HG02610 (cell line): ENCODE data around the gene KRT1.

Experiments used
- ATAC-seq: cut with Tn5 transposase; IDR thresholded peaks from one replicate; pipeline ENCODE4 v1.9.1; 2021; ENCODE audit warnings: mild to moderate bottlenecking, moderate library complexity; ENCODE audit not compliant: unreplicated experiment

The KRT1 gene

DNA sequence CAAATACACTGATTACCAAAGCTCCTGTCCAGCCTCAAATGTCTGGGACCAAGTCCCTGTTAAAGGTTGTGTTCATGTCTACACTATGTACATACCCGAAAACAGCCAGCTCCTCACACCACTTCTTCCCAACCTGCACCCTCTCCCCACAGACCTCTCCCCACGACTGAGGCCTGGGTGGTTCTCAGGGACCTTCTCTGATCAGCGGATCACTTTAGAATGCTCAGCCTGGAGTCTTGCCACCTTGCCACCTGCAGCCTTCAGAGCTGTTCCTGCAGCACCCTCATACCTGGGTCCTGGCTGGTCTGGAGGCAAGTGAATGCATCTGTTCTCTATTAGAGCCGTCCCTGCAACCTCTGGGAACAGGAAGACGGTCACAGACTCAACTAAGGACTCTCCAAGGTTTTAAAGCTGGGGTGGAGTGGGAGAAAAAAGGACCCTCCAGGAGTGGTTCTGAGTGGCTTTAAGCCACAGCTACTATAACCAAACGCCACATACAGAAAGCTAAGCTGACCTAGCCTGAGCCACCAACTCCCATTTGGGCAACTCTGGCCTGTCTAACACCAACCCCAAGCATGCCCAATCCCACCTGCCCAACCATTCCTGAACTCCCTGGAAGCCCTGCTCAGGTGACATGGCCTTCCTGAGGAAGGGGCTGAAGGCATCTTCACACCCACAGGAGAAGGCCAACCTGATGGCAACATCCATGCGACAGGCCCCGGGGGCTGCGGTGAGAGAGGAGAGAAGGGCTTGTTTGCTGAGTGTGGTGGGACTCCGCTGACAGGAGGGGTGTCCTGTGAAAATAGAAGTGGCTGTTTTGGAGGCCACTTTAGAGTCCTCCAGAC is 36.8 kb downstream of the KRT1 start:
- no peak for ATAC-seq

DNA sequence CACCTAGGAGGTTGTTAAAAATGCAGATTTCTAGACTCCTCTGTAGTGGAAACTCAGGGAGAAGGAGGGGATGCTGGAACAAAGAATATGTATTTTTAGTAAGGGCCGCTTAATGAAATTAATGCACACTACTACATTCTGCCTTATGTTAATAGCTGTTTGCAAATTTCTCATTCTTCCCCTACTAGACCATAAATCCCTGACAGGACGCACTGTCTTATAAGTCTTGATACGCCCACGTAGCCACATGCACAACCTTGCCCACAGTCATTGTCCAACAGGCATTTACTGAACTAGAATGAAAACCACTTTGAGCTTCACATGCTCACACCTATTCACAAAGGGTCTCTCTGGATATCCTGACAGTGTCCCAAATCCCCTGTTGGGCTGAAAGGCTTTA is 38.7 kb downstream of the KRT1 start:
- ATAC-seq = no peak

DNA sequence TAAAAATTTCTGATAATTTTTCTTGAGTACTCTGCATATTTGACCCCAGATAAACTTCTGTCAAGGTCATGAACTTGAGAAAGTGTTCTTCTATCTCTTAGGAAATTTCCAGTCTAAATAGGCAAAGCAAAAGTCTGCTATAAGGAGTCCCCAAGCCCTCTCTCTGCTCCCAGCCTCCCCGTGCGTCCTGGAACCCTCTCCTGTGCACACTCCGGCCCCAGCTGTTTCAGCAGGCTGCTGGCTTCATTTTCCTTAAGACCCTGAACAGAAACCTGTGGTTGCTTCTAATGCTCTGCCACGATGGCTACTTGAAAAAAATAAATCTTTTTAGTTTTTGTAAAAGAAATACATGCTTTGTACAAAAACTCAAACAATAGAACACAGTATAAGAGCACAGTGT is 42.9 kb downstream of the KRT1 start:
- no peak for ATAC-seq

DNA sequence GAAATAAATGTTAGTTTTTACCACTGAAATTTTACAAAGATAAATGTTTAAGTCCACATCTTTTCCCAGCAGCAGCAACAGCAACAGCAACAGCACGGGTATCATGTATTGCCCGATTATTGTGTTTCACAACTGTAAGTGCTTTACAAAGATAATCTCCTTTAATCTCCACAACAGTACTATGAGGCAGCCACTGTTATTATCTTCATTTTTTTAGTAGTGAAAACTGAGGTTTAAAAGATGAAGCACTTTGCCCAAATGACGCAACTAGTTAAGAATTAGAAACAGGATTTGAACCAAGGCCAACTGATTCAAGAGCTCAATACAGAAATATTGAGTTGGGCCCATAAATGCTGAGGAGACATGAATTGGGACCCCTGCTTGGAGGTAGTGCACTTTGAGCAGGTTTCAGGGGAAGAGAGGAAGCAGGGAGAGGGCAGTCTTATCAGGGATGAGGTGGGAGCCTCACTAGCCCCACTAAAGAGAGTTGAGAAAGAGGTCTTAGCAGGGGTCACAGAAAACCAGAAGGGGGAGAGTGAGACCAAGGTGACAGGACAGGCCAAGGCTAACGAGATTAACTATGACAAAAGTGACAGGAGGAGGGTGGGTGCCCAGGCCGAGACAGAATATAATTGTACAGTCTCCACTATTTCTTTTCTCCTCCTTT is 43.5 kb downstream of the KRT1 start:
- ATAC-seq = no peak

DNA sequence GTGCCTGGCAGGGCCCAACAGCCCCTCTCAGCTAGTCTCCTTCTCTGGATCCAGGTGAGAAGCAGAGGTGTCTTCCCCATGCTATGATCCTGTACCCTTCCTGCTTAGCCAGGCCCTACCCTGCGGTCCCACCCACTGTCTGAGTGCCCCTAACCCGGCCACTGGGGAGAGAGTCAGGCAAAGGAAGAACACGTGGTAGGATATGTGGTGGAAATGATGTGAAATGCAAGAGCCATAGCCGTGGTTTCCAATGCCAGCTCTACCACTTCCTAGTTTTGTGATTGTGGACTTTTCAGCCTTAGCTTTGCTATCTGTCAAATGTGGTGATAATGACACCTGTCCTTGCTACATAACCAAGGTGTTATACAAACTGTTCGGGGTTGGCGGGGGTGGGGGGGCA is 44.0 kb downstream of the KRT1 start:
- no peak for ATAC-seq

DNA sequence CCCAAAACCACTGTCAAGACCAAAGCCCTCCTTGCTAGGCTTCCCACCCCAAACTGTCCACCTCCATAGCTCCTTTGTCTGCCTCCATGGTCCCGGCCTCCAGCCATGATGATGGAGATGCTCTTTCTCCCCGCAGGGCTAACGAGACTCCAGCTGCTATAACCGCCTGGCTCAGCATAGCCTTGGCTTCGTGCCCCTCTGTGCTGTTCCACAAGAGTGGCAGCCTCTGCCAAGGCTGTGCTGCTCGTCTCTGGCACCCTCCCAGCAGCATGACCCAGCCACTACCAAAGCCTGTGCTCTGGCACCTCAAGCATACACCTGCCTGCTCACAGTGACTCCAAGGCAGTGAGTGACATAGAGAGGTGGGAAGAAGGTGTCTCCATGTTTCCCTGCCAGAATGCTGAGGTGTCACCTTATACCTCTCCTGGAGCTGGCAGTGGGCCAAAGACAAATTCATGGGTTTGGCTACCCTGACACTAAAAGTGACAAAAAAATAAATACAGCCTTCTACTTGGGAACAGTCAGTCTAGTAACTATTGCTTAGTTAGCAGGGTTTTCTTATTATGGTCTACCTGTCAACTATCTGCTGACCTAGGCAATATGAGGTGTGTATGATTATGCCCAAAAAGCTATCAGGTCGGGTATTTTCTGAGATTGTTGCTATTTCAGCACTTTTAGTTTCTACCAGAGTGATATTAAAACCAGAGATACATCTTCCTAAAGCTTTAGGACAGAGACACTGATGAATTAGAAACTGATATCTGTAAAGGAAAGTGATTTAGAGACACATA is 45.7 kb downstream of the KRT1 start:
- no peak for ATAC-seq

DNA sequence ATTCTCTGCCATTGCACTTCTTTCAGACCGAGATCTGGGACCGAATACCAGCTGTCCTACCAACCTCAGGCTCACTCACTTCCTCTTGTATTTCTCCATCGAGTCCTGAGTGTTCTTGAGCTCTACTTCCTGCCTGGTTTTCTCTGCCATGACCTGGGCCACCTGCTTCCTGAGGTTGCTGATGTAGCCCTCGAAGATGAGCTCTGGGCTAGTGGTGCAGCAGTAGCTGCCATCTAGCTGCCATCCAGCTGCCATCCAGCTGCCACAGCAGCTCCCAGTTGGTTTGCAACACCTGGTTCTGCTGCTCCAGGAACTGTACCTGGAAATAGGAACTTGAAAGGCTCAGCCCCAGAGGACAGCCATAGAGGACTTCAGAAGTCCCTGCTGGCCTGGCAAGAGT is 46.8 kb downstream of the KRT1 start:
- no peak for ATAC-seq

DNA sequence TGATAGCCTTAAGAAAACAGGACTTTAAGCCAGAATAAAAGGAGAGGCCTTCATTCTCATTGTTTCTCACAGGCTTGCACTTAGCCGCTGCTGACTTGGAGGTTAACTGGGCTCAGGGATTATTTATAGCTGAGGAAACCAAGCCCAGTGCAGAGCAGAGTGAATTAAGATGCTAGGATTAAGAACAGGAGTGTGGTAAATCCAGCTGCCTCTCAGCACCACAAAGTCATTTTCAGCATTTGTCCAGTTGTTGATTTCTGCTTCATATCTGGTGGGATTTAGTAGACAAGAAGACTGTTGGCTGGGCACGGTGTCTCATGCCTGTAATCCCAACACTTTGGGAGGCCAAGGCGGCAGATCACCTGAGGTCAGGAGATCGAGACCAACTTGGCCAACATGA is 47.6 kb downstream of the KRT1 start:
- ATAC-seq = no peak

DNA sequence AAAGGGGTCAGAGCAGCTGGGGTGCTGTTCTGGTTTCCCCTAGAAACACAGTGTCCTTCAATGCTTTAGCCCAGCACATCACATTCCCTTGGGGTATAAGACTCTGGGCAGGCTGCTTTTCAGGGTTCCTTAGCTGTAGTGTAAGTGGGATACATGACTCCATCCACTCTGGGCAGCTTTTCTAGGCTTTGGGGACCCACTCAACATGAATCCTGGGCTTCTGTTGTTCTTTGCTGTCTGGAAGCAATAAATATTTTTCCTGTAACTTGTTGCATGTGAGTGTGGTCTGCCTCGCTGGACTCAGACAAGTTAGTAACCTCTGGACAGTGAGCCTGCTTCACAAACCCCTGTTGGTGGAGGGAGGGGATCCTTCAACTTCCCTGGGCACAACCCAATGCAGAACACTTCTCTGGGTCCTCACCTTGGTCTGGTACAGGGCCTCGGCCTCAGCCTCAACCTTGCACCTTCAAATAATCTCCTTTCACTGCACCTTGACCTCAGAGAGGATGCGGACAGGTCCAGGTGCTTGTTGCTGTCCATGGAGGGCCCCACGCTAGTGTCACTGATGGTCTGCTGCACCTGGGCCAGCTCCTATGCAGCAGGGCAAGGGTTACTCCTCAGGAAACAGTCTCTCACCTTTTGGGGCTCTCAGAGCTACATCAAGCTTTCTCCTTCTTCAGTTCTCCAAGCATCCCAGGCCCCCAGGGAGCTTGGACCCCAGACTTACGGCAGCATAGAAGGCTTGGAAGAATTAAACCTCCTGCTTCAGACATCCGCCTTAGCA is 48.3 kb downstream of the KRT1 start:
- no peak for ATAC-seq

DNA sequence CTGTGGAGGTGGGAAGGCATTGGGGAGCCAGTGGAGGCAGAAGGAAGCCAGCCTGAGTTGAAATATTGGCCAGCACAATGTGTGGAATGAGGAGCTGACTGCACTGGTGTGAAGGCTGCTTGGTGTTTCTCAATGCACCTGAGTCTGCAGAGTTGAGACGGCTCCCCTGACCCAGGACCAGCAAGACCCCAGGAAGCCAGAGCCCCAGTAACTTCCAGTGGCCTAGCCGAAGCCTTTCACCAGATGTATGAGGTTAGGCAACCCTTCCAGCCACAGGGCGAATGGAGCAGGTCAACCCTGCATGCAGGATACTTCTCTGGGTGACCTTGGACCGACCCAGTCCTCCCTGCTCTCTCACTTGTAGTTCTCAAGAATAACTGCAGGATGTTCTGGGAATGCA is 48.9 kb downstream of the KRT1 start:
- no peak for ATAC-seq

DNA sequence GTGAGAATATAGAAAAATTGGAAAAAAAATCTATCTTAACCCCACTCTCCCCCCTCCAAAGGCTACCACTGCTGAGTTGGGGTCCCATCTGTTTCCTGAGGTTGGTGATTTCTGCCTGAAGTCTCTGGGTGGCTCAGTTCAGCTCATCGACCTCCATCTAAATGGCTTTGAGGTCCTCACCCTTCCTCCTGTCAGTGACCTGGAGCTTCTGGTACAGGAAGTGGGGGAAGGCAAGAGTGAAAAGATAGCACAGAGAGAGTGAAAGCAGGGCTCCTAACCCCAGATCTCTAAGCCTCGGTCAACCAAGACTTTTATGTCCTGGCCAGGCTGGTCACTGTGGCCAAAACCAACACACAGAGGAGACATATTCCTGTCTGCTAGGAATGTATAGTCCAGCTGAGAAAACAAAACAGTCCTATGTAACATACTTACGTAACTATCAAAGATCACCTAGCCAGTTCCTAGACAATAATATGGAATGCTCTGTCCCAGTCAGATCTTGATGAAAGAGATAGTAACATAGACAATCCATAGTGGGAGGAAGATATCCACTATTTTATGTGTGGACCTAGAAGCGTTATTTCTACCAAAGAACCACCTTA is 49.5 kb downstream of the KRT1 start:
- ATAC-seq = no peak

DNA sequence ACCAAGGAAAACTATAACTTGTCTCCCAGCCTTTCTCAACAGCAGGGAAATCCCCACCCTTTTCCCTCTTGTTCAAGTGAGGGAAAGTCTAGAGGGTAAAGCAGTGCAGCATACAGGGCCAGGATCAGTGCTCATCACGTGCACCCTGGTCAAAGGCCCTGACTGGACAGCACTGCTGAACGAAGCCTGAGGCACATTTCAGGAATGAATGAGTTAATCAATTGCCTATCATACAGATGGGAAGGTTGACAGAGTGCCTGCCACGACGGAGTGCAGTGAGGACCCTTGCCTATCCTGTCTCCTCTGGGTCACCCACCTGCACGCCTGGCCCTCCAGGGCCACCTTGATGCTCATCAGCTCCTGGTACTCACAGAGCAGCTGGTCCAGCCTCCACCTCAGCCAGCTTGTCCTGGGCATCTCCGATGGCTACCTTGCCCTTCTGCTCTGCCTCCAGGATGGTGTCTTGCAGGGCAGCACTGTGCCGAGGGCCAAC is 50.2 kb downstream of the KRT1 start:
- ATAC-seq = no peak

DNA sequence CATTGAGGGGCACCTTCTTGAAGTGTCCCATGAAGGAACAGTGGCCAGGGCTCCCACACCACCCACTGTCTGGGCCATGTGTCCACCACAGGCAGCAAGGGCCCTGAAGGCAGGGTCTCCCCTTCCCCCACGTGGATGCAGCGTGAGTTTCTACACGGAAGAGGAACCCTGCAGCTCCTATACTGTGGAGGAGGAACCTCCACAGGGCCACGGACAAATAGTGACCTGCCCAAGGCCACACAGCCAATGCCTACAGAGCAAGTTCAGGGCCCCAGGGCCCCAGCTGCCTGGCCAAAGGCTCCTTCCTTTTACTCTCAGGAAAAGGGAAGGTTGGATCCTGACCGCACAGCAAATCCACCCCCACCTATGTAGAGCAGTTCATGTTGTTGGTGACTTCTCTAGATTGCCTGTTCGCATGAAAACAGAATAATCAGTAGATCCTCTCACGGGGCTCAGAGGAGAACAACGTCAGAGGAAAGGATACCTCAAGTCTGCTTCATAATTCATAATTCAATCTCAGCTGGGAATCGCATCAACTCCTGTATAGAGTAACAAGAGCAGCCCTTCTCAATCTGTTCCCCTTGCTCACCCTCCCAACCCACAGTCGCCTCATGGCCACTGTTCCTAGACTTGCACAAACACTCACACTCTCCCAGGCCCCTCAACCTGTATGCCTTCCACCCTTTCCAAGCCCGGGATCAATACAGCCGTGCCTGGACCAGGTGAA is 50.8 kb downstream of the KRT1 start:
- no peak for ATAC-seq

DNA sequence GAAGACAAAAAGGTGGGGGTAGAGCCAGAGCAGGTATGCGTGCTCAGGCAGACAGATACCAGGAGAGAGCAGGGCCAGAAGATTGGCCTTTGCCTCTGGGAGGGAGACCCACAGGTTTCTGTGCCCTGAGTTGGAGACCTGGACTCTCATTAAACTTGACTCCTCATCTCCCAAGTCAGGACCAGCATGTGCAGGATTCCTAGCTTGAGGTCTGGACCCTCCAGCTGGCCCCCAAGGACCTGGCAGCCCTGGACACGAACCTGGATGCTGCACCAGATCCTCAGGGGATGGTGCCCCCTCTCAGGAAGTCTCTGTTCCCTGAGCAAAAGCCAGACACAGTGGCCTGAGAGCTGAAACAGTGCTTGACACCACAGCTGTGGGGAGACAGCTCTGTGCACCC is 51.4 kb downstream of the KRT1 start:
- no peak for ATAC-seq

DNA sequence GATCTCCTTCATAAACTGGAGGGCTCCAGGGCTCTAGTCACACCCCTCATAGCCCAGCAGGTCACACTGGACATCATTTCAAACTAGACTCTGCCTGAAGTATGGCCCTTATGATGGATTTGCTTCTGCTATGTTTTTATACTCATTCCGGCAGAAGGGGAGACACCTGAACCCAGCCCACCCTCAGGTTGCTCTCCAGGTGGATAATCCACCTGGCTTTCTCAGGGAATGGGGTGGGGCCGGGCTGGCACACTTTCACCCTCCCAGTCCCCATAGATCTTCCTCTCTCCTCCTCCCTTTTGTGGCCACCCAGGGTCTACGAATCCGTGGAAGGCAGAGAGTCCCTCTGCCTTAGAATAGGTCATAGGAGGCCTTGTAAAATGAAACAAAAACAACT is 52.1 kb downstream of the KRT1 start:
- ATAC-seq = no peak

DNA sequence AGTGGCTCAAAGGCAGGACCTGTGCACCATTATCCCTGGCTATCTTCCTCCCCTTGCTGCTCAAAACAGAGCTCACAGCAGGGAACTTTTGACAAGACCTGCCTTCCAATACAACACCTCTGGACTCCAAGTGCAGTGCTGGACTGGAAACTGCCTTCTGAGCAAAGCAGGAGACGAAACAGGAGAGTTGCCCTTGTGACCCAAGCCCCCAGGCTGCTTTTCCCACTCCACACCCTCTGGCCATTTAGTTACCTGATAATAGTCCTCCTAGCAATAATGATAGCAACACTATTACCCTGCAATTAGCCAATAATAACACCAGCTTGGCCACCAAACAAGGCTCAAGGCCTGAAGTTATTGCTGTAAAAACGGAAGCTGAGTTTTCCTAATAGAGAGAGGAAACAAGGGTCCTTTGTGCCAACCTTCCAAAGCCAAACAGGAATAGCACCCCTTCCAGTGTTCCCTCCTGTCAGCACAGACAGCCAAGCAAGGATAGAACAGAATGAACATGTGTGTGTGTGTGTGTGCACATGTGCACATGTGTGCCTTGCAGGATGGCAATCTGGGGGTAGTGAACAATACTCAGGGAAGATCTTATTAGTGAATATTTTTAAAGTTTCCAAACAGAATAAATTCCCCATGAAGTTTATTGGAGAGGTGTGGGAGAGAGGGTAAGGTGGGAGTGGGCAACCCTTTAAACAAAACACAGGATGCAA is 52.7 kb downstream of the KRT1 start:
- no peak for ATAC-seq
